Hypothalamus (tissue), 51 donors: ENCODE measurements around the gene RRAD.
A peak's percentile ranks its signal among the peaks of the same experiment; 100 is the strongest.
"Not testable (repeated sequence)": the region's sequence is repeated elsewhere in the genome, so short reads cannot be mapped to it uniquely, and the experiment has no call there.

ENCODE experiments used
- DNase-seq, 51 donors: peaks; one replicate each; lab custom pipeline; 2025; lab: John Stamatoyannopoulos, UW

The RRAD gene

GRCh38 chr16:66925322-66925840, at the start of gene RRAD:
Gene RRAD, minus strand, starts transcription at chr16:66925535. Its CDS starts 356 bp downstream, at chr16:66925179.
- peak in 11 of 51 donors; percentile 13 to 51 (median 25) for DNase-seq

- not testable (repeated sequence) for DNase-seq
These were observed 49.6 kb upstream of the RRAD start for GRCh38 chr16:66974932-66975246.

- DNase-seq, result not testable (repeated sequence)
These were observed 49.0 kb upstream of the RRAD start for GRCh38 chr16:66974156-66974931.

- DNase-seq, result no peak
These were observed 48.4 kb upstream of the RRAD start for GRCh38 chr16:66973716-66974115.

- DNase-seq, result no peak
These were observed 47.6 kb upstream of the RRAD start for GRCh38 chr16:66972983-66973382.

GRCh38 chr16:66970775-66971720, 45.7 kb upstream of the RRAD start:
- no peak for DNase-seq

GRCh38 chr16:66968847-66969246, 43.5 kb upstream of the RRAD start:
- peak in 2 of 51 donors; percentile 18 to 36 for DNase-seq

GRCh38 chr16:66964049-66964448, 38.7 kb upstream of the RRAD start:
- DNase-seq, result no peak

- no peak for DNase-seq
These were observed 36.6 kb upstream of the RRAD start for GRCh38 chr16:66961914-66962313.

- peak in 24 of 51 donors; percentile 4 to 51 (median 31) for DNase-seq
These were observed 35.9 kb upstream of the RRAD start, which contains the start of gene CES3 for GRCh38 chr16:66961065-66961744. Gene CES3, plus strand, starts transcription at chr16:66961266. Its CDS starts 42 bp downstream, at chr16:66961308.

GRCh38 chr16:66960270-66960669, 34.9 kb upstream of the RRAD start:
- DNase-seq, result no peak

- peak in 1 of 51 donors; percentile 51 for DNase-seq
These were observed 34.4 kb upstream of the RRAD start for GRCh38 chr16:66959704-66960161.

GRCh38 chr16:66958857-66959703, 33.7 kb upstream of the RRAD start:
- no peak for DNase-seq

GRCh38 chr16:66956154-66956457, 30.8 kb upstream of the RRAD start:
- not testable (repeated sequence) for DNase-seq

- not testable (repeated sequence) for DNase-seq
These were observed 30.2 kb upstream of the RRAD start for GRCh38 chr16:66955363-66956153.

GRCh38 chr16:66954097-66954659, 28.8 kb upstream of the RRAD start:
- DNase-seq, result peak in 39 of 51 donors; percentile 3 to 77 (median 43)

GRCh38 chr16:66953462-66954096, 28.2 kb upstream of the RRAD start:
- DNase-seq, result no peak
